HL-60/S4 (cell line): ENCODE measurements around the gene GRK1.

ENCODE experiments used
- in situ Hi-C: fragments of 300-500 bp; cut with MboI; formaldehyde crosslinking; loops from 2 replicates; pipeline ENCODE4 v1.14.3; 2022; ENCODE audit warnings: low sequenced_read_pairs

The GRK1 gene

DNA sequence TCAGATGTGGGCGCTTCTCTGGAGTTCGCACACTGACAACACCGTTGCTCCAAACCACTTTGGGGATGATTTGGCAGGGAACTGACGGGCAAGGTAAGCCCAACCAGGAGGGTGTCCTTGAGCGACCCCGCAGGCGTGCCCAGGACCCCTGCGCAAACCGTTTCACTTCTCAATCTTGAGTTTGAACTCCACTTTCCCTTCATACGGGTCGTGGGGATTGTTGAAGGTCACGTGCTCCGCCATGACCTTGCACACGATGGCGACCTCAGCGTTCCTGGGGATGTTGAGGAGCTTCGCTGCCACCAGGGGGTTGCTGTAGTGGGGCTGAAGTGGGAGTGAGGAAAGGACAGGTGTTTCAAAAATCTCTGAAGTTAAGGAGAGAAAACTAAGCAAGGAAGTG, 17.8 kb upstream of the GRK1 start:
- in situ Hi-C loops: no loop called here

DNA sequence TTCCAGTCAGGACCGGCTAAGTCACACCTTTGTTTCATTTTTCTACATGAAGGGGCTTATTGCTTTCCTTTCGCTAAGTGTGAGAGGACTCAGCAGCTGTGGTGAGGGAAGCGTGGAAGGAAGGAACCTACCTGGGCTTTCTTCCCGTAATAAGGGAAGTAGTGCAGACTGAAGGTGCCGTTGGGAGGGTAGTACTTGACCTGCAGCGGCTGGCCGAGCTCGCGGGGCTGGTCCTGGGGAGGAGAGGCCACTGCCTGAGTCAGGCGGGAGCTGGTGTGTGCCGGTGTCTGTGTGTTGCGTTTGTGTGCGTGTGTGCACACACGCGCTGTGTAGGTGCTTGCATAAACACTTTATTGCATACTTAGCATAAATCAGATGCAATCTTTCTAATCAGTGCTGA, 16.7 kb upstream of the GRK1 start:
- in situ Hi-C loops: no loop called here

- in situ Hi-C loops: no loop called here
Measured at GRCh38 chr13:113650731-113651148, 16.3 kb upstream of the GRK1 start.

GRCh38 chr13:113651511-113652403, 15.3 kb upstream of the GRK1 start:
- in situ Hi-C loops: no loop called here

DNA sequence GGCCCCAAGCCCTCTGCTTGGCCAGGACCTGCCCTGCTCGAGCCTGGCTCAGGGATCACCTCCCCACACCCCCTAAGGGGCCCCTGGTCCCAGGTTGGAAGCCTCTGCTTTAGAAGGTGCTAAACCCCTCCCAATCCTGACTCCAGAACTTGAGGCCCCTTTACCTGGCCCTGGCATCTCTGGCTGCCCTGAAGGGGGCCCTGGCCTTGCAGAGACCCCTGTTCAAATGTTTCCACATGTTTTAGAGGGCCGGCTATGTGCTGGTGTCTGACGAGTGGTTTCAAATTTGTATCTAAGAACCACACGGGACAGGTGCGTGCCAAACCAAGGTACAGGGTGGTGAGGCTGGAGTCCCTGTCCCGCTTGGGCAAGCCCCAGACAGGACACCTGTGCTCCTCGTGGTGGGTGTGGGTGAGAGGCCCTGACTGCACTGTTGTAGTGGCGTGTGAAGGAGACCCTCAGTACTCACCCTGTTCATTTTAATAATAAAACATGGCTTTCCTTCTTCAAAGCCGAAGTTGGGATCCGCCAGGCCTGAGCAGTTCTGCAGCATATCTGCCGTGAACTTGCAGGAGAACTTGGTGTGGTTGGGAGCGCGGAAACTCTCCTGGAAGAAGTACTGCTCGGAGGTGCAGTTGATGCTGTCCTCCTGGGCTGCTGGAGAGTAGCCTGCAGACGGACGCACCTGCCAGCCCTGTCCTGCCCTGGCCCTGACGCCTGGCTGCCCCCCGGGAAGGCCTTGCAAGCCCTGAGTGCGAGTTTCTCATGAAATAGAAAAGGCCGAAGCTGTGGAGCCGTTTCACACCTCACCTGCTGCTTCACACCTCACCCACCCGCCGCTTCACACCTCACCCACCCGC, 14.4 kb upstream of the GRK1 start:
- in situ Hi-C loops: no loop called here

GRCh38 chr13:113653264-113654174, 13.5 kb upstream of the GRK1 start:
- in situ Hi-C loops: no loop called here

- in situ Hi-C loops: no loop called here
Measured at GRCh38 chr13:113654175-113654560, 12.9 kb upstream of the GRK1 start.

- in situ Hi-C loops: no loop called here
Measured at GRCh38 chr13:113654591-113655345, 12.3 kb upstream of the GRK1 start.

GRCh38 chr13:113655346-113656002, 11.5 kb upstream of the GRK1 start:
- in situ Hi-C loops: no loop called here

DNA sequence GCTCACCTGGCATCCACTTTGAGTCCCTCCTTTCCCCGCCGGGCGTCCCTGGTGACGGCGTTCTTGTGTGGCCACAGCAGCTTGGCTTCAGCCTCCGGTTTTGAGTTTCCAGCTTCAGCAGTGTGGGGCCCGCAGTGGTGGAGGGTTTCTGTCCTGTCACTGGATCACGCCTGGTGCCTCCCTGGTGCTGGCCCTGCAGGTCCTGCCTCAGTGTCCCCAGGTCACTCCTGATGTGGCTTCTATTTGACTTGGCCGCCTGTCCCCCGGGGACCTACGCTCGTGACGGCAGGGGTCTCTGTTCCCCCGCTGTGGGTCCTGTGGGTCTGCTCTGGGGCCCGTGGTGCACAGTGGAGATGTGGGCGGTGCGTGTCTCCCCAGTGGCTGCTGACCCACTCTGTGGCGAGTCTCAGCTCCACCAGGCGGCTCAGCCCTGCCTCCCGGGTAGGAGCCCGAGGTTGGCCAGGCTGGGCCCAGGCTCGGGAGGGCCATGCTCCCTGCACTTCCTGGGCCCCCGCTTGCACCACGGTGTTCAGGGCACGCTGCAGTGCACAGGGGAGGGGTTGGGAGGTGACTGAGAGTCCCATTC, 10.9 kb upstream of the GRK1 start:
- in situ Hi-C loops: no loop called here

- in situ Hi-C loops: no loop called here
Measured at GRCh38 chr13:113656831-113657671, 10.0 kb upstream of the GRK1 start.

DNA sequence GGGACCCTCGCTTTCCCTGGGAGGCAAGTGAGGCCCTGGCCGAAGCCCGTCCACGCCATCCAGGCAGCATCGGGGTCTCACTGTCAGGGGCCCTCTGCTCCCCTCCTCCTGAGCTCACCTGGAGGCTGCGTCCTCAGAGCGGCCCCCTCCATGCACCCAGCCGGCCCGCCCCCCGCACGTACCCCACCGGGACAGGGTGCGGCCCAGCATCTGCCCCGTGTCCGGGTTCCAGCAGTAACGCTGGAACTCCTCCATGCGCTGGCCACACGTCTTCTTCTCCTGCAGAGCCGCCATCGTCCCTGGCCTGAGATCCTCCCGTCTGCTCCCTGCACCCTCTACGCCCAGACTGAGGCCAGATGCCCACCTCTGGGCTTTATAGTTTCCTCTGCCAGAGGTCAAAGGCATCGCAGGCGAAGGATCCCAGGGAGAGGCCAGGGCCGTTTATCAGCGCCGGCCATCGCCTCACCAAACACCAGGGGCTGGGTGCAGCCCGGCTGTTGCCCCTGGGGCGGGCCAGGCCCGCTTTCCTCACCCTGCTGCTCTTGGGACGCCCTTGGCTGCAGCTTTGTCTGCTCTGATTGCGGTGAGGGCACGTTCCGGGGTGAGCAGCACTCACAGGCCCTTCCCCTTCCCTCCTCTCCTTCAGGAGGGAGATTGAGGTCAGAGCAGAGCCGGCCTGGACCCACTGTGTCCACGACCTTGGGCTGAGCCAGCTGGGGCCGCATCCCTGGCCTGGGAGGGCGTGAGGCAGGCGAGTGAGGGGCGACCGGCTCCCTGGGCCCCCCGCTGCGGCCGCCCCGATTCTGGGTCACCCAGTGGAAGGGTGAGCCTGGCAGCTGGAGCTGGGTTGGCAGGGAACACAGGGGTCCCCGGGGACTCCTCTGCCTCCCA, 8.9 kb upstream of the GRK1 start, which contains the start of gene ATP4B:
Gene ATP4B (minus strand): TSS at position 348 of the 891 bp plus-strand sequence. CDS start 54 bp downstream, at position 294.
- in situ Hi-C loops: no loop called here

GRCh38 chr13:113658836-113659235, 8.2 kb upstream of the GRK1 start:
- in situ Hi-C loops: no loop called here

GRCh38 chr13:113659337-113659736, 7.7 kb upstream of the GRK1 start:
- in situ Hi-C loops: no loop called here

DNA sequence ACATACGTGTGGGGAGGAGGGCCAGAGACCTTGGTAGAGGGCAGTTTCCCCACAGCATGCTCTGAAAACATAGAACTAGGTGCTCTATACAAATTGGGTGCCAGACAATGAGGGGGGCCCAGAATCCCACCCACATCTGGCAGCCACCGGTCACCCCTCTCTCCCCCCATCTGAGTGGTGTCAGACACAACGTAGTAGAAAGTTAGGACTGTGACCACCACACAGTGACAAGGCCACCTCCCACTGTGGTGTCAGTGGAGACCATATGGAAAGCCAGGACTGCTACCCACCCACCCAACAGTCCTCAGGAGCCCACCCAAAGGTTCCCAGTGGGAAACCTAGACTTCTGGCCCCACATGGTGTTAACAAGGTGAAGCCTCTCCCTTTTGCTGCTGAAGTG, 7.0 kb upstream of the GRK1 start:
- in situ Hi-C loops: no loop called here

DNA sequence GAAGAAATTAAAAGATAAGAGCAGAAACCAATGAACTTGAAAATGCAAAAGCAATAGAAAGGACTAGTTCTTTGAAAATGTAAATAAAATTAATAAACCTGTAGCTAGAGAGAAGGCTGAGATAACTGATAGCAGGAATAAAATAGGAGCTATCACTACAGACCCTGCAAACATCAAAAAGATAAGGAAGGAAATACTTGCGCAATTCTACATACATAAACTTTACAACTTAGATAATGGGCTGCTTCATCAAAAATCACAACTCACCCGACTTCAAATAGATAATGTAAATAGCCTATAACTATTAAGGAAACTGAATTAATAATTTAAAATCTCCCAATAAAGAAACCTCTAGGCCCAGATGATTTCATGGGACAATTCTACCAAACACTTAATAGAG, 5.5 kb upstream of the GRK1 start:
- in situ Hi-C loops: no loop called here

DNA sequence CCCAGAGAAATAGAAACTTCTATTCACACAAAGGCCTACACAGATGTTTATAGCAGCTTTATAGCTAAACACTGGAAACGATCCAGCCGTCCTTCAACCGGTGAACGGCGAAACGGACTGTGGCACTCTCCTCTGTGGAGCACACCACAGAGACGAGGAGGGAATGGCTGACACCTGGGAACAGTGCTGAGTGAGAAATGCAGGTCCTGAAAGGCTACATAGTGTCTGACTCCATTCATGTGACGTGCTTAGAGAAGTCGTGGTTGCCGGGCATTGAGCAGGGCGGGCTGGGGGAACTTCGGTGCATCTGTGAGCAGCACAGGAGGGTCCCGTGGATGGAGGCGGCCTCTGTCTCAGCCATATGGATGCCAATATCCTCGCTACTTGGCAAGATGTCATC, 3.1 kb upstream of the GRK1 start:
- in situ Hi-C loops: no loop called here
